Cardiac muscle cell (in vitro differentiated cells and primary cell): ENCODE results near the gene TRIM62. TPM values are rescaled to one million over a fixed set of nuclear protein-coding genes. Genes with fewer than 3 reads are reported as not detected.

Experiments used
- DNase-seq, 2 donors: peaks; one replicate each; pipeline versions ENCODE4 v3.0.0 to v3.0.0-alpha.2; 2010 to 2017; ENCODE audit warnings: low read depth in 1 of 2, low spot score in 1 of 2
- H3K27ac ChIP-seq: fragments of 200-600 bp; sonication (generic); 2 replicates; pipeline ENCODE4 v1.5.1; 2016
- H3K27me3 ChIP-seq: fragments of 200-600 bp; sonication (generic); 2 replicates; pipeline ENCODE4 v1.6.0; 2016; ENCODE audit warnings: control low read depth
- H3K36me3 ChIP-seq: fragments of 200-600 bp; sonication (generic); 2 replicates; pipeline ENCODE4 v1.5.1; 2016; ENCODE audit warnings: control low read depth
- H3K4me1 ChIP-seq: fragments of 200-600 bp; sonication (generic); 2 replicates; pipeline ENCODE4 v1.8.1; 2017; ENCODE audit warnings: low read depth, mild to moderate bottlenecking, mixed run types
- H3K4me3 ChIP-seq: fragments of 200-600 bp; sonication (generic); 2 replicates; pipeline ENCODE4 v1.5.1; 2016; ENCODE audit warnings: mild to moderate bottlenecking
- H3K9me3 ChIP-seq: fragments of 200-600 bp; sonication (generic); 2 replicates; pipeline ENCODE4 v1.5.1; 2017; ENCODE audit warnings: low read depth, mild to moderate bottlenecking, control low read depth
- CTCF ChIP-seq: IDR thresholded peaks from 2 replicates; pipeline ENCODE4 v1.5.1; 2012; ENCODE audit warnings: low read depth, mild to moderate bottlenecking, low read length
- polyA plus RNA-seq: library from polyadenylated mRNA; unstranded; fragments of >200 nt; fragmentation: Nextera tagmentation; extraction: Ambion mirVana; gene quantifications from 2 replicates; pipeline ENCODE4 v1.2.1, GENCODE V29; 2016
- total RNA-seq: library from RNA; depleted of rRNA; stranded (reverse); fragments of >200 nt; gene quantifications from 2 replicates; pipeline ENCODE4 v1.2.3, GENCODE V29; 2016

Gene TRIM62
- total and polyA plus RNA-seq, 2 experiments from 2014 or later, result 3.1 to 5.8 TPM

DNA sequence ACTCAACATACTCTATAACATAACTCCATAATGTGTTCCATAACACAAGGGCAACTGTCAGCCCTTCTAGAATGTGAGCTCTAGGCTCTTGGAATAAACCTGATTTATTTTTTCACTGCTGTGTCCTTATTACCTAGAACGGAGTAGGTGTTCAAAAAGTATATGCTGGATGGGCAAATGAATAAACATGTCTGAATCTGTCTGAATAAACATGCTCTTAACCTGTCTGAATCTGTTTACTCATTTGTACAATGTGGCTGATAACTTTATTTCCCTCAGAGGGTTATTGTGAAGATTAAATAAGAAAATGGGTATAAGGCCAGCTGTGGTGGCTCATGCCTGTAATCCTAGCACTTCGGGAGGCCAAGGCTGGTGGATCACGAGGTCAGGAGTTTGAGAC lies 58.6 kb downstream of the TRIM62 start:
- TF ChIP-seq CTCF, result no peak
- no peaks in the 10 kb centered on the region for H3K9me3 ChIP-seq
- DNase-seq, result no peak
- H3K27ac ChIP-seq, result no peak overlapping the region
- H3K4me3 ChIP-seq, result no peak overlapping the region
- H3K4me1 ChIP-seq, result no peaks in the 10 kb centered on the region
- no peaks in the 10 kb centered on the region for H3K27me3 ChIP-seq
- H3K36me3 ChIP-seq, result no peaks in the 10 kb centered on the region

GRCh38 chr1:33122483-33123178 lies 59.2 kb downstream of the TRIM62 start:
- Histone ChIP-seq H3K4me1 (no peaks in the 10 kb centered on the region), H3K27ac (no peak overlapping the region), H3K4me3 (no peak overlapping the region), H3K9me3 (no peaks in the 10 kb centered on the region), H3K27me3 (no peaks in the 10 kb centered on the region), H3K36me3 (no peaks in the 10 kb centered on the region)
- no peak for DNase-seq
- TF ChIP-seq CTCF, result no peak

DNA sequence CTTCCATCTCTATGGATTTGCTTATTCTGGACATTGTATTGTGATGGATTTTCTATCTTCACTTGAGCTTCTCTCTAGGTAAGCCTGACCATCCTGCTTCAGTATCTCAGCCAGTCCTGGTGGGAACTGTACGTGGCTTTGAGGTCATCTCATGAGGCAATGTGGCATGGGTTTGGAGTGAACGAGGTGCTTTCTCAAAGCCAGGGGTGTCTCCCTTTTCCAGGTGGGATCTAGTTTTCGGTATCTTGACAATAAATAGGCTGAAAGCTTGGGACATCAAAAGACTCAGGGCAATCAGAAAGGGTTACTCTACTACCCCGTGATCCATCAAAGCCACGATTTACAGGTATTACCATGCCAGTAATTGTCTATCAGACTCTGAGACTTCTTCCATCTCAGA lies 60.1 kb downstream of the TRIM62 start:
- no peak for TF ChIP-seq CTCF
- DNase-seq, result no peak
- no peaks in the 10 kb centered on the region for H3K36me3 ChIP-seq
- no peaks in the 10 kb centered on the region for H3K4me1 ChIP-seq
- no peaks in the 10 kb centered on the region for H3K27me3 ChIP-seq
- no peak overlapping the region for H3K27ac ChIP-seq
- no peak overlapping the region for H3K4me3 ChIP-seq
- H3K9me3 ChIP-seq, result no peaks in the 10 kb centered on the region

- no peaks in the 10 kb centered on the region for H3K4me1 ChIP-seq
- H3K27ac ChIP-seq, result no peak overlapping the region
- no peaks in the 10 kb centered on the region for H3K36me3 ChIP-seq
- H3K9me3 ChIP-seq, result no peaks in the 10 kb centered on the region
- no peak for DNase-seq
- no peak overlapping the region for H3K4me3 ChIP-seq
- no peaks in the 10 kb centered on the region for H3K27me3 ChIP-seq
- no peak for TF ChIP-seq CTCF
Measured at GRCh38 chr1:33120436-33121231, 61.2 kb downstream of the TRIM62 start.

DNA sequence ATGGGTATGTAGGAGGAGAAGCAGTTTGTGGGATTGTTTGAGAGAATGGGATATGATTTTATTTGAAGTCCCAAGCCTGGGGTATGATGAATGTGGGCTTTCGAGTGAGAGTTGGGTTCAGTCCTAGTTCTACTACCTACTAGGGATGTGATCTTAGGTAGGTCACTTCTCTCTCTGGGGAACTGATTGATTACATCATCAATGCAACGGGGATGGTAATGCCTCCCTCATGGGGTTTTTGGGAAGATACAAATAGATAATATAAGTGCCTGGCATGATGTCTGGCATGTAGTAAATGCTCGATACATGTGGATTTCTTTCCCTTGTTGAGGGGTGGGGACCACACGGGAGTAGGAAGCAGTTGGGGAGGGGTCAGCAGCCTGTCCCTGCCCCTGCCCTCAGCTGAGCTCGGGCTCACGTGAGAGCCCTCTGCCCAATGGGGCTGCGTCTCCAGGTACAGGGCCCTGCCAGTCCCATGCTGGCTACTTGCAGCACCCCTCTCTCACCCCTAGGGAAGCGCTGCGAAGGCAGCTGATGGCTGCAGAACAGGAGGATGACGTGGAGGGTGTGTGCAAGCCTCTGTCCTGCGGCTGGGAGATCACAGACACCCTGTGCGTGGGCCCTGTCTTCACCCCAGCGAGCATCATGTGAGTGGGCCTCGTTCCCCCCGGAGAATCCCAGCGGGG lies 62.2 kb downstream of the TRIM62 start:
- Histone ChIP-seq H3K36me3 (no peaks in the 10 kb centered on the region), H3K4me1 (no peaks in the 10 kb centered on the region), H3K9me3 (no peaks in the 10 kb centered on the region), H3K4me3 (no peak overlapping the region), H3K27ac (no peak overlapping the region), H3K27me3 (no peaks in the 10 kb centered on the region)
- no peak for DNase-seq
- TF ChIP-seq CTCF, result peak; percentile 12
